HEK293T (cell line): ENCODE results near the gene TAPBP.
"Not testable (repeated sequence)": the region's sequence is repeated elsewhere in the genome, so short reads cannot be mapped to it uniquely, and the experiment has no call there.

ENCODE experiments used
- ARNT ChIP-seq: fragments of 450-650 bp; IDR thresholded peaks from 2 replicates; pipeline ENCODE4 v1.6.1; 2017; ENCODE audit warnings: mild to moderate bottlenecking
- BHLHE40 ChIP-seq: fragments of 450-650 bp; IDR thresholded peaks from 2 replicates; pipeline ENCODE4 v1.6.1; 2016; ENCODE audit warnings: mild to moderate bottlenecking, moderate library complexity, borderline replicate concordance
- CTBP1 ChIP-seq: fragments of 450-650 bp; IDR thresholded peaks from 2 replicates; pipeline ENCODE4 v1.6.1; 2016; ENCODE audit warnings: borderline replicate concordance
- ELF4 ChIP-seq: fragments of 450-650 bp; IDR thresholded peaks from 2 replicates; pipeline ENCODE4 v1.6.1; 2017; ENCODE audit warnings: antibody characterized with exemption
- FOXA1 ChIP-seq: fragments of 450-650 bp; IDR thresholded peaks from 2 replicates; pipeline ENCODE4 v1.6.1; 2016; ENCODE audit warnings: mild to moderate bottlenecking
- FOXK2 ChIP-seq: fragments of 450-650 bp; IDR thresholded peaks from 2 replicates; pipeline ENCODE4 v1.6.1; 2016; ENCODE audit warnings: mild to moderate bottlenecking
- FOXM1 ChIP-seq: fragments of 450-650 bp; IDR thresholded peaks from 2 replicates; pipeline ENCODE4 v1.6.1; 2017; ENCODE audit warnings: mild to moderate bottlenecking, borderline replicate concordance
- L3MBTL2 ChIP-seq: fragments of 450-650 bp; conservative IDR thresholded peaks from 2 replicates; pipeline ENCODE4 v1.6.1; 2016; ENCODE audit warnings: mild to moderate bottlenecking
- LEF1 ChIP-seq: fragments of 450-650 bp; IDR thresholded peaks from 2 replicates; pipeline ENCODE4 v1.6.1; 2017; ENCODE audit warnings: mild to moderate bottlenecking, borderline replicate concordance
- NFRKB ChIP-seq: fragments of 450-650 bp; IDR thresholded peaks from 2 replicates; pipeline ENCODE4 v1.6.1; 2016; ENCODE audit warnings: mild to moderate bottlenecking, moderate library complexity
- SP1 ChIP-seq: fragments of 450-650 bp; IDR thresholded peaks from 2 replicates; pipeline ENCODE4 v1.6.1; 2017
- SUZ12 ChIP-seq: fragments of 450-650 bp; IDR thresholded peaks from 2 replicates; pipeline ENCODE4 v1.6.1; 2016; ENCODE audit warnings: mild to moderate bottlenecking
- ZNF384 ChIP-seq: fragments of 450-650 bp; IDR thresholded peaks from 2 replicates; pipeline ENCODE4 v1.6.1; 2016
- TF ChIP-seq, protein P1 (sequence below): fragments of 450-650 bp; IDR thresholded peaks from 2 replicates; pipeline ENCODE4 v1.6.1; 2016

DNA sequence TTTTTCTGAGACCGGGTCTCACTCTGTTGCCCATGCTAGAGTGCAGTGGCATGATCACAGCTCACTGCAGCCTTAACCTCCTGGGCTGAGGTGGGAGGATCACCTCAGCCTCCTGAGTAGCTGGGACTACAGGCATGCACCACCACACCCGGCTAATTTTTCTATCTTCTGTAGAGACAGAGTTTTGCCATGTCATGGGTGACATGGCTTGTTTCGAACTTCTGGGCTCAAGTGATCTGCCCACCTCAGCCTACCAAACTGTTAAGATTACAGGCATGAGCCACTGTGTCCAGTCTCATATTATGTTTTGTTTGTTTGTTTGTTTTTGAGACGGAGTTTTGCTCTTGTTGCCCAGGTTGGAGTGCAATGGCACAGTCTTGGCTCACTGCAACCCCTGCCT lies 28.7 kb downstream of the TAPBP start:
- not testable (repeated sequence) for TF ChIP-seq ARNT, LEF1, FOXM1, ELF4, SUZ12, FOXA1, CTBP1, FOXK2, SP1, BHLHE40, NFRKB, ZNF384, L3MBTL2
- TF ChIP-seq, protein P1, sequence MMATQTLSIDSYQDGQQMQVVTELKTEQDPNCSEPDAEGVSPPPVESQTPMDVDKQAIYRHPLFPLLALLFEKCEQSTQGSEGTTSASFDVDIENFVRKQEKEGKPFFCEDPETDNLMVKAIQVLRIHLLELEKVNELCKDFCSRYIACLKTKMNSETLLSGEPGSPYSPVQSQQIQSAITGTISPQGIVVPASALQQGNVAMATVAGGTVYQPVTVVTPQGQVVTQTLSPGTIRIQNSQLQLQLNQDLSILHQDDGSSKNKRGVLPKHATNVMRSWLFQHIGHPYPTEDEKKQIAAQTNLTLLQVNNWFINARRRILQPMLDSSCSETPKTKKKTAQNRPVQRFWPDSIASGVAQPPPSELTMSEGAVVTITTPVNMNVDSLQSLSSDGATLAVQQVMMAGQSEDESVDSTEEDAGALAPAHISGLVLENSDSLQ, result not testable (repeated sequence)
